GM21786 (cell line): ENCODE data around the gene SPATA3.
"Not testable (repeated sequence)": the region's sequence is repeated elsewhere in the genome, so short reads cannot be mapped to it uniquely, and the experiment has no call there.

Experiments
- ATAC-seq: cut with Tn5 transposase; IDR thresholded peaks from one replicate; pipeline ENCODE4 v1.9.1; 2021; ENCODE audit not compliant: unreplicated experiment

Gene SPATA3

GRCh38 chr2:230991598-230991997 is 4.3 kb upstream of the SPATA3 start:
- ATAC-seq, result no peak

- ATAC-seq, result no peak
Measured at GRCh38 chr2:230996661-230997060, 740 bp downstream of the SPATA3 start.

DNA sequence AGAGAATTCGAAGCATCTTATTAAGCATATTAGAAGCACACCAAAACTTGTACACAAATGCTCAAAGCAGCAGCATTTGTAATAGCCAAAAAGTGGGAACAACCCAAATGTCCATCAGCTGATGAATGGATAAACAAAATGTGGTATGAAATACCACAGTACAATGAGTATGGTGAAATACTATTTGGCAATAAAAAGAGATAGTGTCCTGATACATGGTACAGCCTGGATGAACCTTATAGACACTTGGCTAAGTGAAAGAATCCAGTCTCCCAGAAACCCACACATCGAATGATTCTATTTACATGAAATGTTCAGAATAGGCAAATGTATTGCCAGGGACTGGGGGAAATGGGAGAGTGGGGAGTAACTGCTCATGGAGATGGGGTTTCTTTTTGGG is 3.0 kb downstream of the SPATA3 start:
- ATAC-seq, result no peak

DNA sequence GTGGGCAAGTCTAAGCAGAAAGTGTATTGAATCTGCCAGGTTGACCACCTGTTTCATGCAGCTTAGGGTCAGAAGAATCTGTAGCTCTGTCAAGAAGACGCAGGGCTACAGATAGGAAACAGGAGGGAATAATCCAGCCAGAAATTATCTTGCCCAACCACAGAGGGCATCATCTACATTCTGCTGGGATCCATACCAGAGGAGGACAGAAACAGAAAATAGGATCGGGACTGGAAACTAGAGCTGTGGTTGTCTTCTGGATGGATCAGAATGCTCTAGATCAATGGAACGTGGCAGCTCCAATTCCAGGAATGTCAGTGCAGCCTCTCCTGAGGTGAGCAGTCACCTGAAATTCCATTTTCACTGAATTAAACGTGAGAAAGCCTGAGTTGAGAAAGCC is 3.6 kb downstream of the SPATA3 start:
- no peak for ATAC-seq

GRCh38 chr2:231000211-231000904 is 4.4 kb downstream of the SPATA3 start:
- no peak for ATAC-seq

DNA sequence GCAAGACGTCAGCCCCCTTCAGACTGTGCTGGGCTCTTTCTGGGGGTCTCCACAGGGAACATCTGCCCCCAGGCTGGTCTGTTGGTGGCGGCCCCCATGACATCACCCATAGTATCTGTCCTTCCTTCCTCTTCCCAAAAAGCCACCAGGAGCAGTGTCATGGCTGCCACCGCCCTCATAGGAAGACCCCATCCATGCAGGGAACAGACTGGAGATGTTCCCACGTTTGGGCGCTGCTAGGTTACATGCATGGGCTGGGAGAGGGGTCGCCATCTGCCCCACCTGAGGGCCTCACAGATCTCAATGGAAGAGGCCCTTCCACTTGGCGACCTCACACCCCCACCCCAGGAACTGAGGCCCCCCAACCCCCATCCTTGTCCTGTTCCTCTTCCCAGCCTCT is 5.1 kb downstream of the SPATA3 start:
- no peak for ATAC-seq

- ATAC-seq, result no peak
Measured at GRCh38 chr2:231001921-231002320, 6.0 kb downstream of the SPATA3 start.

- ATAC-seq, result no peak
Measured at GRCh38 chr2:231002641-231003040, 6.7 kb downstream of the SPATA3 start.

GRCh38 chr2:231003186-231003585 is 7.3 kb downstream of the SPATA3 start:
- no peak for ATAC-seq

- ATAC-seq, result not testable (repeated sequence)
Measured at GRCh38 chr2:231004930-231005329, 9.0 kb downstream of the SPATA3 start.

GRCh38 chr2:231007286-231008098 is 11.6 kb downstream of the SPATA3 start:
- no peak for ATAC-seq

GRCh38 chr2:231008131-231008530 is 12.2 kb downstream of the SPATA3 start:
- ATAC-seq, result no peak

- ATAC-seq, result no peak
Measured at GRCh38 chr2:231009236-231009919, 13.5 kb downstream of the SPATA3 start.

GRCh38 chr2:231010201-231010730 is 14.3 kb downstream of the SPATA3 start:
- ATAC-seq, result no peak

DNA sequence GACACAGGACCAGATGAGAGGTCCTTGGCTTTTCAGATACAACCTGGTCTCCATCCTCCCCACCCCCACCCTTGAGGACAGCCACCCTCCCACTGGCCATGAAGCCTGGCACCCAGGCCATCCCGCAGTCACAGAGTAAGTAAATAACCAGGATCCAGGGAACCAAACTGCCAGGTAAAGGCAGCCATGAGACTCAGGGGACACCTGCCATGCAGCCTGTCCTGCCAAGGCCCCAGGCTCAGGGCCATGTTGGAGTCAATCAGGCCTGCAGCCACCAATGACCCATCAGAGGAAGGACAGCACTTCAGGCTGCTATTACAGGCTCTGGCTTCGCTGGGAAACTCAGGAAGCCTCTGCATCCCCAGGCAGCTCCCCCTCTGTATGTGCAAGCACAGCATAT is 15.6 kb downstream of the SPATA3 start:
- no peak for ATAC-seq

GRCh38 chr2:231012463-231012862 is 16.5 kb downstream of the SPATA3 start:
- no peak for ATAC-seq

GRCh38 chr2:231013820-231014219 is 17.9 kb downstream of the SPATA3 start:
- no peak for ATAC-seq

- no peak for ATAC-seq
Measured at GRCh38 chr2:231015478-231015877, 19.6 kb downstream of the SPATA3 start.

DNA sequence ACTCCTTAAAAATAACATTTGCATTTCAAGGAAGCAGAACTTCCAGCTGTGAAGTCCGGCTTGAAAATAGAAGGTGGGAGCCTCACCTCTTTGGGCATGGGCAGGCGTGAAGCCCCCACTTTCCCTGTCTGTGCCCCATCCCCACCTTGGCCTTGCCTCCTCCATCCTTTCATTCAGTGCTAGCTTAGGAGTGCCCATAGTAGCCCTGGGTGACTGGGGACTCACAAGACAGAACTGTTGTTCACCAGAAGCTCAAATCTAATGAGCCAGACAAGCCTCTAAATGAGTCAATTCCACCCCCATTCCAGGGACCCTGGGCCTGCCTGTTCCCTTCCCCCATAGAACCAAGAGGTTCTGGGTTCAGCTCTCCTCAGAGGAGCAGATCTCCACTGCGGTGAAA is 20.0 kb downstream of the SPATA3 start:
- ATAC-seq, result no peak

DNA sequence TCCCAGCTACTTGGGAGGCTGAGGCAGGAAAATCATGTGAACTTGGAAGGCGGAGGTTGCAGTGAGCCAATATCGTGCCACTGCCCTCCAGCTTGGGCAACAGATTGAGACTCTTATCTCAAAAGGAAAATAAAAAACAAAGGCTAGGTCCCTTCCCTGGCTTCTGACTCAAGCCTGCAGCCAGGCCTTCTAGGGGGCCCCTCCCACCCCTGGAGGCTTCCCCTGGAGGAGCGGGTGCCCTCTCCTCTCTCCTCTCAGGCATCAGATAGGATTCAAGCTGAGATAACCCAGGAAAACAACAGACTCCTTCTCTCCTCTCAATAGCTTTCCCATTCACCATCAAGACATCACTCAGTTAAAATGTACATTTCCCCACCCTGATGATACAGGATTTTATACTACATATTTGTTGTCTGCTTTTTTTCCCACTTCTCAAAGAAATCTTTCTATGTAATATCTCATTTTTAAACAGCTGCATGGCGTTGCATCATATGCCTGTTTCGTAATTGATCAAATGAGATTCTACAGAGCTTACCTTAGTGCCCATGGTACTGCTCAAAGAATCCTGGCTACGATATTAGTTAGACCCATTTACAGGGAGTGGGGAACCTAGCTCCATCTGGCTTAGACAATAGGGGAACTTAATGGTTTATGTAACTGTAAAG is 20.8 kb downstream of the SPATA3 start:
- ATAC-seq, result no peak

DNA sequence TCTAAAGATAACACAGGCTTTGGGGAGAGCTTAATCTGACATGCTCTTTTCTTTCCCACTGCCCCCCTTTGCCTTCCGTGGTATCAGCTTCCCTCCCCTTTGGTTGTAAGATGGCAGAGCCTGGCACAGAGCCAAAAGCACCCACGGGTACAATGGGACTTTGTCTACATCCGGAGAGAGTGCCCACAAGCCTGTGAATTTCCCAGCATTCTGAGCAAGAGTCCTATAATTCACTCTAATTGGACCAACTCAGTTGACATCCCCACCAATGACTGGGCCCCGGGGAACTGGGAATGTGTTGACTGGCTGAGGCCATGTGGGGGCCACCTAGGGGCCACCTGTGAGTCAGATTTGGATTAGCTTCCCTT is 21.3 kb downstream of the SPATA3 start:
- no peak for ATAC-seq
